Measurements from ENCODE around the gene C1QTNF2.

Gene C1QTNF2

GRCh38 chr5:160369990-160370712, at the start of gene C1QTNF2:
Gene C1QTNF2 (minus strand): TSS chr5:160370626. CDS start chr5:160355011, 15,615 bp downstream.
- no peak for DNase-seq (ENCODE audit: low spot score)

- DNase-seq (ENCODE audit: low spot score), result no peak
Observed at GRCh38 chr5:160420331-160420610, 49.8 kb upstream of the C1QTNF2 start.

GRCh38 chr5:160419458-160420330, 49.3 kb upstream of the C1QTNF2 start:
- no peak for DNase-seq (ENCODE audit: low spot score)

GRCh38 chr5:160418561-160419457, 48.4 kb upstream of the C1QTNF2 start, which contains the start of gene SLU7:
Gene SLU7 (minus strand): TSS chr5:160419081. CDS start chr5:160415294, 3,787 bp downstream.
- DNase-seq (ENCODE audit: low spot score), result peak; percentile 90

- DNase-seq (ENCODE audit: low spot score), result peak; percentile 65
Observed at GRCh38 chr5:160399402-160400353, 29.3 kb upstream of the C1QTNF2 start, which contains the start of gene FAM200C. Gene FAM200C (minus strand): TSS chr5:160400054. CDS start chr5:160395490, 4,564 bp downstream.

GRCh38 chr5:160398806-160399205, 28.4 kb upstream of the C1QTNF2 start:
- DNase-seq (ENCODE audit: low spot score), result no peak

- no peak for DNase-seq (ENCODE audit: low spot score)
Observed at GRCh38 chr5:160397492-160397891, 27.1 kb upstream of the C1QTNF2 start.

- no peak for DNase-seq (ENCODE audit: low spot score)
Observed at GRCh38 chr5:160395111-160395510, 24.7 kb upstream of the C1QTNF2 start.

- DNase-seq (ENCODE audit: low spot score), result no peak
Observed at GRCh38 chr5:160390787-160391696, 20.6 kb upstream of the C1QTNF2 start.

- DNase-seq (ENCODE audit: low spot score), result no peak
Observed at GRCh38 chr5:160387445-160387844, 17.0 kb upstream of the C1QTNF2 start.

GRCh38 chr5:160385496-160385895, 15.1 kb upstream of the C1QTNF2 start:
- no peak for DNase-seq (ENCODE audit: low spot score)

- no peak for DNase-seq (ENCODE audit: low spot score)
Observed at GRCh38 chr5:160384681-160385080, 14.3 kb upstream of the C1QTNF2 start.

- DNase-seq (ENCODE audit: low spot score), result no peak
Observed at GRCh38 chr5:160382346-160382745, 11.9 kb upstream of the C1QTNF2 start.

GRCh38 chr5:160380041-160380440, 9.6 kb upstream of the C1QTNF2 start:
- DNase-seq (ENCODE audit: low spot score), result no peak

- DNase-seq (ENCODE audit: low spot score), result no peak
Observed at GRCh38 chr5:160379511-160379910, 9.1 kb upstream of the C1QTNF2 start.

- DNase-seq (ENCODE audit: low spot score), result no peak
Observed at GRCh38 chr5:160378330-160378729, 7.9 kb upstream of the C1QTNF2 start.

GRCh38 chr5:160377651-160378050, 7.2 kb upstream of the C1QTNF2 start:
- no peak for DNase-seq (ENCODE audit: low spot score)

GRCh38 chr5:160376416-160376815, 6.0 kb upstream of the C1QTNF2 start:
- DNase-seq (ENCODE audit: low spot score), result no peak

- DNase-seq (ENCODE audit: low spot score), result no peak
Observed at GRCh38 chr5:160375701-160376100, 5.3 kb upstream of the C1QTNF2 start.

GRCh38 chr5:160375166-160375565, 4.7 kb upstream of the C1QTNF2 start:
- no peak for DNase-seq (ENCODE audit: low spot score)
